ENCODE measurements around the gene BCAR1.
"Not testable (repeated sequence)": the region's sequence is repeated elsewhere in the genome, so short reads cannot be mapped to it uniquely, and the experiment has no call there.

DNA sequence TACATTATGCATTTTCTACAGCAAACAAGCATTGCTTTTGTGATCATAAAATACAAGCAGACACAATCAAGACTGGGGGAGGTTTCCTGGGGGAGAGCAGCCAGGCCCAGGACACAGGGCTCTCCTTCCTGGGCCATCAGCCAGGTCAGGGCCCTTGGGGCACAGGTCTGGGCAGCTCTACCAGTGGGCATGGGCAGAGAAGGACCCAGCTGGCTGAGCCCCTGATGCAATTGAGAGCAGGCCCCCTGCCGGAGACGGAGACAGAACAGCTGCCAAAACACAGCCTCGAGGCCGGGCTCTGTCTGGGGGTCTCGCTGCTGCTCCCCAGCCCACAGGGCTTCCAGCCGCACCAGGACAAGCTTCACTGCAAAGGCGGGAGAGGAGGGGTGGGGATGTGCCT is 10.8 kb downstream of the BCAR1 start:
- TF ChIP-seq SUZ12 (IDR thresholded peaks at IDR 0.05; ENCODE audit: extremely low read depth, insufficient read depth, insufficient read length); ZNF274 (IDR thresholded peaks at IDR 0.05; ENCODE audit: low read depth, low read length); YY1 (IDR thresholded peaks at IDR 0.05; ENCODE audit: insufficient read depth, insufficient read length): not testable (repeated sequence)

Measured in NT2/D1 (cell line).